Stimulated activated effector memory CD8-positive, alpha-beta T cell treated with anti-CD3 and anti-CD28 coated beads, Interleukin-12 subunit alpha, Interleukin-12 subunit beta, amount 100 ng/mL, for 72 hours (primary cell): ENCODE results near the gene UVSSA.
"Not testable (repeated sequence)": the region's sequence is repeated elsewhere in the genome, so short reads cannot be mapped to it uniquely, and the experiment has no call there.

Experiments
- ATAC-seq: fragments of 150-1000 bp; cut with Tn5 transposase; 2 replicates; pipeline ENCODE4 v1.10.0; 2021
- DNase-seq, 2 donors: peaks; one replicate each; pipeline ENCODE4 v3.0.0; 2021 to 2022; ENCODE audit warnings: low spot score in 2 of 2
- H3K27ac Mint-ChIP-seq: one replicate; pipeline ENCODE4 v1.8.0; 2022; ENCODE audit warnings: mild to moderate bottlenecking, mixed read lengths
- H3K36me3 Mint-ChIP-seq: one replicate; pipeline ENCODE4 v1.8.0; 2022; ENCODE audit warnings: mild to moderate bottlenecking, mixed read lengths
- H3K4me1 Mint-ChIP-seq: one replicate; pipeline ENCODE4 v1.8.0; 2022; ENCODE audit warnings: mixed read lengths
- H3K4me3 Mint-ChIP-seq: one replicate; pipeline ENCODE4 v1.8.0; 2022; ENCODE audit warnings: mild to moderate bottlenecking, mixed read lengths
- H3K9me3 Mint-ChIP-seq: one replicate; pipeline ENCODE4 v1.8.0; 2022; ENCODE audit warnings: mixed read lengths

The UVSSA gene

GRCh38 chr4:1413687-1414479, 66.9 kb downstream of the UVSSA start:
- no peak overlapping the region for H3K27ac Mint-ChIP-seq
- H3K9me3 Mint-ChIP-seq: no peaks in the 10 kb centered on the region

GRCh38 chr4:1414831-1415680, 68.0 kb downstream of the UVSSA start:
- no peaks in the 10 kb centered on the region for H3K36me3 Mint-ChIP-seq
- ATAC-seq (no peak), DNase-seq (no peak)
- H3K4me3 Mint-ChIP-seq: no peak overlapping the region
- no peaks in the 10 kb centered on the region for H3K9me3 Mint-ChIP-seq
- no peak overlapping the region for H3K27ac Mint-ChIP-seq
- H3K4me1 Mint-ChIP-seq: no peaks in the 10 kb centered on the region

More at GRCh38 chr4:1413687-1414479, 66.9 kb downstream of the UVSSA start:
- Mint-ChIP-seq H3K4me3 (no peak overlapping the region), H3K4me1 (no peaks in the 10 kb centered on the region), H3K36me3 (no peaks in the 10 kb centered on the region)
- no peak for ATAC-seq
- no peak for DNase-seq

GRCh38 chr4:1415681-1415981, 68.6 kb downstream of the UVSSA start:
- Mint-ChIP-seq H3K9me3 (no peaks in the 10 kb centered on the region), H3K4me3 (no peak overlapping the region), H3K27ac (no peak overlapping the region), H3K4me1 (no peaks in the 10 kb centered on the region), H3K36me3 (no peaks in the 10 kb centered on the region)
- ATAC-seq: no peak
- no peak for DNase-seq

- Mint-ChIP-seq H3K9me3 (no peaks in the 10 kb centered on the region), H3K27ac (no peak overlapping the region), H3K4me3 (no peak overlapping the region), H3K4me1 (no peaks in the 10 kb centered on the region), H3K36me3 (no peaks in the 10 kb centered on the region)
- ATAC-seq (peak; percentile 11), DNase-seq (no peak)
Measured at GRCh38 chr4:1416051-1416947, 69.3 kb downstream of the UVSSA start.

- Mint-ChIP-seq H3K36me3 (no peaks in the 10 kb centered on the region), H3K4me1 (no peaks in the 10 kb centered on the region), H3K4me3 (no peak overlapping the region), H3K9me3 (no peaks in the 10 kb centered on the region), H3K27ac (no peak overlapping the region)
- DNase-seq (no peak), ATAC-seq (no peak)
Measured at GRCh38 chr4:1416948-1417260, 69.9 kb downstream of the UVSSA start.

GRCh38 chr4:1417522-1418390, 70.7 kb downstream of the UVSSA start:
- Mint-ChIP-seq H3K27ac (no peak overlapping the region), H3K9me3 (no peaks in the 10 kb centered on the region), H3K4me3 (no peak overlapping the region), H3K36me3 (no peaks in the 10 kb centered on the region), H3K4me1 (no peaks in the 10 kb centered on the region)
- ATAC-seq (no peak), DNase-seq (peak in 1 of 2 donors; percentile 36)

- ATAC-seq (peak; percentile 24), DNase-seq (peak in 1 of 2 donors; percentile 20)
- no peaks in the 10 kb centered on the region for H3K4me1 Mint-ChIP-seq
- no peak overlapping the region for H3K4me3 Mint-ChIP-seq
- H3K9me3 Mint-ChIP-seq: no peaks in the 10 kb centered on the region
- no peaks in the 10 kb centered on the region for H3K36me3 Mint-ChIP-seq
- H3K27ac Mint-ChIP-seq: no peak overlapping the region
Measured at GRCh38 chr4:1418494-1419285, 71.7 kb downstream of the UVSSA start.

- DNase-seq (no peak), ATAC-seq (no peak)
- H3K4me1 Mint-ChIP-seq: no peaks in the 10 kb centered on the region
- no peak overlapping the region for H3K27ac Mint-ChIP-seq
- no peak overlapping the region for H3K4me3 Mint-ChIP-seq
- no peaks in the 10 kb centered on the region for H3K9me3 Mint-ChIP-seq
- H3K36me3 Mint-ChIP-seq: no peaks in the 10 kb centered on the region
Measured at GRCh38 chr4:1419708-1420107, 72.7 kb downstream of the UVSSA start.

- H3K27ac Mint-ChIP-seq: no peak overlapping the region
- H3K9me3 Mint-ChIP-seq: no peaks in the 10 kb centered on the region
- no peak for ATAC-seq
Measured at GRCh38 chr4:1421657-1422056, 74.6 kb downstream of the UVSSA start.

GRCh38 chr4:1427010-1427409, 80.0 kb downstream of the UVSSA start:
- Mint-ChIP-seq H3K4me1 (no peaks in the 10 kb centered on the region), H3K9me3 (no peaks in the 10 kb centered on the region), H3K4me3 (no peak overlapping the region), H3K36me3 (no peaks in the 10 kb centered on the region), H3K27ac (no peak overlapping the region)
- ATAC-seq: no peak
- DNase-seq: no peak

More at GRCh38 chr4:1421657-1422056, 74.6 kb downstream of the UVSSA start:
- no peak for DNase-seq
- H3K4me1 Mint-ChIP-seq: no peaks in the 10 kb centered on the region
- no peak overlapping the region for H3K4me3 Mint-ChIP-seq
- no peaks in the 10 kb centered on the region for H3K36me3 Mint-ChIP-seq

GRCh38 chr4:1443688-1444172, 96.7 kb downstream of the UVSSA start:
- not testable (repeated sequence) for DNase-seq, H3K9me3 Mint-ChIP-seq, H3K4me3 Mint-ChIP-seq, H3K4me1 Mint-ChIP-seq, ATAC-seq, H3K27ac Mint-ChIP-seq, H3K36me3 Mint-ChIP-seq
